Measurements from ENCODE around the gene ARL10. TPM values are rescaled to one million over a fixed set of nuclear protein-coding genes. Genes with fewer than 3 reads are reported as not detected.
A peak's percentile ranks its signal among the peaks of the same experiment; 100 is the strongest.
"Not testable (repeated sequence)": the region's sequence is repeated elsewhere in the genome, so short reads cannot be mapped to it uniquely, and the experiment has no call there.

Gene ARL10
- polyA plus RNA-seq, 4 donors, result under 0.01 to 2.4 (median 0.97) TPM; not detected in 1

- no peaks in the 10 kb centered on the region for H3K27me3 ChIP-seq (ENCODE audit: control insufficient read depth in 3 of 3, insufficient read depth in 3 of 3, low read length in 3 of 3)
- no peak overlapping the region for H3K27ac ChIP-seq (ENCODE audit: low read depth in 1 of 3, low read length in 2 of 3)
- WGBS, 3 donors, result 87 to 94% (median 92%) methylated on average over 6 of the region's 6 CpGs
- H3K9me3 ChIP-seq (ENCODE audit: control insufficient read depth in 2 of 2, insufficient read depth in 1 of 2, low read depth in 1 of 2, low read length in 1 of 2), result no peaks in the 10 kb centered on the region
- H3K36me3 ChIP-seq (ENCODE audit: control insufficient read depth in 3 of 3, insufficient read depth in 2 of 3, low read depth in 1 of 3, low read length in 3 of 3), result peaks cover 0 to 86% (median 13%) of the 10 kb centered on the region in 3 donors
- H3K4me1 ChIP-seq (ENCODE audit: control insufficient read depth in 3 of 3, insufficient read depth in 2 of 3, low read depth in 1 of 3, low read length in 2 of 3), result peaks cover 3 to 33% (median 5%) of the 10 kb centered on the region in 3 donors
- DNase-seq, result no peak
- no peak overlapping the region for H3K4me3 ChIP-seq (ENCODE audit: low read depth in 1 of 3, low read length in 3 of 3)
- FAIRE-seq, result no peak
These were observed 42.4 kb downstream of the ARL10 start for GRCh38 chr5:176407456-176408251.

- WGBS, 3 donors, result 92 to 96% (median 92%) methylated on average over 10 of the region's 10 CpGs
These were observed 42.9 kb downstream of the ARL10 start for GRCh38 chr5:176408252-176408573.

GRCh38 chr5:176408590-176408989, 43.3 kb downstream of the ARL10 start:
- WGBS, 3 donors, result 83 to 93% (median 91%) methylated on average over 5 of the region's 5 CpGs
- peaks cover 0 to 90% (median 13%) of the 10 kb centered on the region in 3 donors for H3K36me3 ChIP-seq (ENCODE audit: control insufficient read depth in 3 of 3, insufficient read depth in 2 of 3, low read depth in 1 of 3, low read length in 3 of 3)
- no peak for FAIRE-seq
- H3K4me1 ChIP-seq (ENCODE audit: control insufficient read depth in 3 of 3, insufficient read depth in 2 of 3, low read depth in 1 of 3, low read length in 2 of 3), result peaks cover 3 to 27% (median 5%) of the 10 kb centered on the region in 3 donors
- no peaks in the 10 kb centered on the region for H3K9me3 ChIP-seq (ENCODE audit: control insufficient read depth in 2 of 2, insufficient read depth in 1 of 2, low read depth in 1 of 2, low read length in 1 of 2)
- no peaks in the 10 kb centered on the region for H3K27me3 ChIP-seq (ENCODE audit: control insufficient read depth in 3 of 3, insufficient read depth in 3 of 3, low read length in 3 of 3)
- H3K27ac ChIP-seq (ENCODE audit: low read depth in 1 of 3, low read length in 2 of 3), result no peak overlapping the region
- no peak overlapping the region for H3K4me3 ChIP-seq (ENCODE audit: low read depth in 1 of 3, low read length in 3 of 3)
- no peak for DNase-seq

More at GRCh38 chr5:176408252-176408573, 42.9 kb downstream of the ARL10 start:
- H3K36me3 ChIP-seq (ENCODE audit: control insufficient read depth in 3 of 3, insufficient read depth in 2 of 3, low read depth in 1 of 3, low read length in 3 of 3), result peaks cover 0 to 90% (median 13%) of the 10 kb centered on the region in 3 donors
- peaks cover 3 to 31% (median 5%) of the 10 kb centered on the region in 3 donors for H3K4me1 ChIP-seq (ENCODE audit: control insufficient read depth in 3 of 3, insufficient read depth in 2 of 3, low read depth in 1 of 3, low read length in 2 of 3)
- not testable (repeated sequence) for DNase-seq; H3K27me3 ChIP-seq (ENCODE audit: control insufficient read depth in 3 of 3, insufficient read depth in 3 of 3, low read length in 3 of 3); FAIRE-seq; H3K27ac ChIP-seq (ENCODE audit: low read depth in 1 of 3, low read length in 2 of 3); H3K9me3 ChIP-seq (ENCODE audit: control insufficient read depth in 2 of 2, insufficient read depth in 1 of 2, low read depth in 1 of 2, low read length in 1 of 2); H3K4me3 ChIP-seq (ENCODE audit: low read depth in 1 of 3, low read length in 3 of 3)

GRCh38 chr5:176409765-176410164, 44.5 kb downstream of the ARL10 start:
- H3K9me3 ChIP-seq (ENCODE audit: control insufficient read depth in 2 of 2, insufficient read depth in 1 of 2, low read depth in 1 of 2, low read length in 1 of 2), result no peaks in the 10 kb centered on the region
- H3K27ac ChIP-seq (ENCODE audit: low read depth in 1 of 3, low read length in 2 of 3), result no peak overlapping the region
- H3K36me3 ChIP-seq (ENCODE audit: control insufficient read depth in 3 of 3, insufficient read depth in 2 of 3, low read depth in 1 of 3, low read length in 3 of 3), result peaks cover 0 to 90% (median 13%) of the 10 kb centered on the region in 3 donors
- WGBS, 3 donors, result 91 to 100% (median 94%) methylated on average over 4 of the region's 4 CpGs
- H3K4me3 ChIP-seq (ENCODE audit: low read depth in 1 of 3, low read length in 3 of 3), result no peak overlapping the region
- DNase-seq (no peak), FAIRE-seq (no peak)
- no peaks in the 10 kb centered on the region for H3K27me3 ChIP-seq (ENCODE audit: control insufficient read depth in 3 of 3, insufficient read depth in 3 of 3, low read length in 3 of 3)
- peaks cover 2 to 16% (median 3%) of the 10 kb centered on the region in 3 donors for H3K4me1 ChIP-seq (ENCODE audit: control insufficient read depth in 3 of 3, insufficient read depth in 2 of 3, low read depth in 1 of 3, low read length in 2 of 3)

GRCh38 chr5:176410486-176411180, 45.3 kb downstream of the ARL10 start:
- no peak for DNase-seq
- 53 to 82% (median 73%) methylated on average over 4 to 5 of the region's 5 CpGs for WGBS, 3 donors
- Histone ChIP-seq H3K27ac (ENCODE audit: low read depth in 1 of 3, low read length in 2 of 3) (no peak overlapping the region), H3K4me1 (ENCODE audit: control insufficient read depth in 3 of 3, insufficient read depth in 2 of 3, low read depth in 1 of 3, low read length in 2 of 3) (peaks cover 3 to 7% (median 5%) of the 10 kb centered on the region in 3 donors), H3K27me3 (ENCODE audit: control insufficient read depth in 3 of 3, insufficient read depth in 3 of 3, low read length in 3 of 3) (no peaks in the 10 kb centered on the region), H3K4me3 (ENCODE audit: low read depth in 1 of 3, low read length in 3 of 3) (no peak overlapping the region), H3K9me3 (ENCODE audit: control insufficient read depth in 2 of 2, insufficient read depth in 1 of 2, low read depth in 1 of 2, low read length in 1 of 2) (no peaks in the 10 kb centered on the region), H3K36me3 (ENCODE audit: control insufficient read depth in 3 of 3, insufficient read depth in 2 of 3, low read depth in 1 of 3, low read length in 3 of 3) (peaks cover 0 to 82% (median 13%) of the 10 kb centered on the region in 3 donors)
- no peak for FAIRE-seq

- 72 to 81% (median 75%) methylated on average over 10 of the region's 10 CpGs for WGBS, 3 donors
- FAIRE-seq, result no peak
- Histone ChIP-seq H3K9me3 (ENCODE audit: control insufficient read depth in 2 of 2, insufficient read depth in 1 of 2, low read depth in 1 of 2, low read length in 1 of 2) (no peaks in the 10 kb centered on the region), H3K36me3 (ENCODE audit: control insufficient read depth in 3 of 3, insufficient read depth in 2 of 3, low read depth in 1 of 3, low read length in 3 of 3) (peaks cover 0 to 61% (median 7%) of the 10 kb centered on the region in 3 donors), H3K27ac (ENCODE audit: low read depth in 1 of 3, low read length in 2 of 3) (no peak overlapping the region), H3K27me3 (ENCODE audit: control insufficient read depth in 3 of 3, insufficient read depth in 3 of 3, low read length in 3 of 3) (no peaks in the 10 kb centered on the region), H3K4me1 (ENCODE audit: control insufficient read depth in 3 of 3, insufficient read depth in 2 of 3, low read depth in 1 of 3, low read length in 2 of 3) (peaks cover 5 to 12% (median 8%) of the 10 kb centered on the region in 3 donors), H3K4me3 (ENCODE audit: low read depth in 1 of 3, low read length in 3 of 3) (no peak overlapping the region)
- no peak for DNase-seq
These were observed 47.4 kb downstream of the ARL10 start for GRCh38 chr5:176412517-176413254.

- Histone ChIP-seq H3K9me3 (ENCODE audit: control insufficient read depth in 2 of 2, insufficient read depth in 1 of 2, low read depth in 1 of 2, low read length in 1 of 2) (no peaks in the 10 kb centered on the region), H3K27me3 (ENCODE audit: control insufficient read depth in 3 of 3, insufficient read depth in 3 of 3, low read length in 3 of 3) (no peaks in the 10 kb centered on the region), H3K4me3 (ENCODE audit: low read depth in 1 of 3, low read length in 3 of 3) (no peak overlapping the region), H3K27ac (ENCODE audit: low read depth in 1 of 3, low read length in 2 of 3) (no peak overlapping the region), H3K4me1 (ENCODE audit: control insufficient read depth in 3 of 3, insufficient read depth in 2 of 3, low read depth in 1 of 3, low read length in 2 of 3) (peaks cover 7 to 17% (median 8%) of the 10 kb centered on the region in 3 donors), H3K36me3 (ENCODE audit: control insufficient read depth in 3 of 3, insufficient read depth in 2 of 3, low read depth in 1 of 3, low read length in 3 of 3) (peaks cover 0 to 56% (median 4%) of the 10 kb centered on the region in 3 donors)
- 81 to 93% (median 90%) methylated on average over 2 of the region's 2 CpGs for WGBS, 3 donors
- FAIRE-seq (no peak), DNase-seq (no peak)
These were observed 47.9 kb downstream of the ARL10 start for GRCh38 chr5:176413255-176413565.

GRCh38 chr5:176413709-176414191, 48.5 kb downstream of the ARL10 start:
- DNase-seq, result no peak
- WGBS, 3 donors, result 77 to 87% (median 81%) methylated on average over 7 of the region's 7 CpGs
- Histone ChIP-seq H3K27me3 (ENCODE audit: control insufficient read depth in 3 of 3, insufficient read depth in 3 of 3, low read length in 3 of 3) (no peaks in the 10 kb centered on the region), H3K27ac (ENCODE audit: low read depth in 1 of 3, low read length in 2 of 3) (peak overlapping the region in 1 of 3 donors; percentile 6), H3K9me3 (ENCODE audit: control insufficient read depth in 2 of 2, insufficient read depth in 1 of 2, low read depth in 1 of 2, low read length in 1 of 2) (no peaks in the 10 kb centered on the region), H3K36me3 (ENCODE audit: control insufficient read depth in 3 of 3, insufficient read depth in 2 of 3, low read depth in 1 of 3, low read length in 3 of 3) (peaks cover 0 to 51% (median 3%) of the 10 kb centered on the region in 3 donors), H3K4me3 (ENCODE audit: low read depth in 1 of 3, low read length in 3 of 3) (peak overlapping the region in 2 of 3 donors; percentile 72 to 91), H3K4me1 (ENCODE audit: control insufficient read depth in 3 of 3, insufficient read depth in 2 of 3, low read depth in 1 of 3, low read length in 2 of 3) (peaks cover 7 to 19% (median 8%) of the 10 kb centered on the region in 3 donors)
- no peak for FAIRE-seq

Measured in small intestine (tissue), 7 donors.